K562 (cell line): ENCODE measurements around the gene OR6B2. TPM values are rescaled to one million over a fixed set of nuclear protein-coding genes. Genes with fewer than 3 reads are reported as not detected.

Source experiments
- ATAC-seq: fragments of 200-7000 bp; cut with Tn5 transposase; 3 replicates; pipeline ENCODE4 v1.9.1; 2020; ENCODE audit warnings: moderate library complexity
- BruUV-seq: library from RNA; stranded (reverse); fragments of 400-500 nt; replicated peaks from 2 replicates; lab custom pipeline; 2021; lab: Mats Ljungman, UMichigan
- CTCF ChIA-PET: fragments of 300-600 bp; formaldehyde crosslinking; extraction: SDS; loops from one replicate; lab custom pipeline; 2021; ENCODE audit warnings: low intra/inter-chr PET ratio; lab: Yijun Ruan, JAX
- POLR2A ChIA-PET: fragments of 300-600, 350-650 bp; sonication (Branson Sonifier 250); formaldehyde crosslinking; extraction: SDS; loops from one replicate; lab custom pipeline; 2021; ENCODE audit warnings: antibody characterized with exemption, inconsistent platforms; lab: Yijun Ruan, JAX
- DNase-seq, 4 experiments: peaks; one replicate each; pipeline versions ENCODE4 v3.0.0 to v3.0.0-alpha.2; 2011 to 2018; ENCODE audit warnings: low spot score in 3 of 4, mixed read lengths in 3 of 4; ENCODE audit errors: extremely low read depth in 1 of 4
- FAIRE-seq: peaks from 2 replicates; lab custom pipeline; 2011; peaks lifted over from hg19 to GRCh38; lab: Jason Lieb, UNC
- H2AFZ ChIP-seq: 2 replicates; pipeline ENCODE4 v1.6.0; 2011; ENCODE audit warnings: low read depth, low read length, control low read depth, inconsistent platforms
- H3K27ac ChIP-seq: fragments of 200-600 bp; 3 replicates; pipeline ENCODE4 v1.8.0; 2011; ENCODE audit warnings: low read depth, mild to moderate bottlenecking, control low read depth, inconsistent platforms, low read length, moderate library complexity, mixed read lengths; ENCODE audit errors: extremely low read depth
- H3K27me3 ChIP-seq, 2 experiments: fragments of 300-600 bp in 1 of 2; 2 replicates in 1 of 2; 3 replicates in 1 of 2; pipeline versions ENCODE4 v1.6.0 to v1.8.0; 2011; ENCODE audit warnings: inconsistent platforms in 2 of 2, low read length in 2 of 2, mild to moderate bottlenecking in 1 of 2, mixed read lengths in 1 of 2, moderate library complexity in 1 of 2; ENCODE audit not compliant: control insufficient read depth in 2 of 2, insufficient read depth in 2 of 2
- H3K36me3 ChIP-seq: fragments of 300-600 bp; 3 replicates; pipeline ENCODE4 v1.8.0; 2011; ENCODE audit warnings: mild to moderate bottlenecking, low read length, inconsistent platforms; ENCODE audit not compliant: control insufficient read depth, insufficient read depth
- H3K4me1 ChIP-seq, 2 experiments: fragments of 200-600 bp in 1 of 2; replicated peaks in 1 of 2; 2 replicates in 1 of 2; 3 replicates in 1 of 2; pipeline versions ENCODE4 v1.5.1 to v1.8.0; 2011; ENCODE audit warnings: inconsistent platforms in 2 of 2, low read length in 2 of 2, mild to moderate bottlenecking in 1 of 2, mixed read lengths in 1 of 2, moderate library complexity in 1 of 2; ENCODE audit not compliant: control insufficient read depth in 2 of 2, insufficient read depth in 2 of 2
- H3K4me2 ChIP-seq: 2 replicates; pipeline ENCODE4 v1.6.1; 2011; ENCODE audit warnings: low read length, control low read depth, inconsistent platforms, mixed read lengths; ENCODE audit not compliant: insufficient read depth
- H3K4me3 ChIP-seq: fragments of 200-600 bp; sonication (generic), shearing (Covaris generic); 2 replicates; pipeline ENCODE4 v1.5.1; 2016; ENCODE audit warnings: control low read depth, inconsistent platforms
- H3K79me2 ChIP-seq: fragments of 200-600 bp; 3 replicates; pipeline ENCODE4 v1.8.0; 2011; ENCODE audit warnings: low read length, inconsistent platforms; ENCODE audit not compliant: control insufficient read depth, insufficient read depth
- H3K9ac ChIP-seq, 2 experiments: 2 replicates each; pipeline versions ENCODE4 v1.6.0 to v1.6.1; 2011; ENCODE audit warnings: low read depth in 2 of 2, low read length in 2 of 2, control low read depth in 1 of 2, inconsistent platforms in 1 of 2, mild to moderate bottlenecking in 1 of 2, mixed read lengths in 1 of 2; ENCODE audit not compliant: insufficient read depth in 1 of 2
- H3K9me1 ChIP-seq: one replicate; pipeline ENCODE4 v1.6.0; 2011; ENCODE audit warnings: inconsistent platforms, mild to moderate bottlenecking, low read length, moderate library complexity; ENCODE audit not compliant: control insufficient read depth, insufficient read depth
- H3K9me3 ChIP-seq: replicated peaks from 2 replicates; pipeline ENCODE4 v1.5.1; 2011; ENCODE audit warnings: low read depth, low read length, inconsistent platforms; ENCODE audit not compliant: control insufficient read depth, insufficient read depth
- H4K20me1 ChIP-seq: replicated peaks from 2 replicates; pipeline ENCODE4 v1.6.1; 2011; ENCODE audit warnings: low read length, inconsistent platforms, mixed read lengths; ENCODE audit not compliant: control insufficient read depth, insufficient read depth
- ELF1 ChIP-seq: fragments of 200-800 bp; sonication (Bioruptor generic); IDR thresholded peaks from 2 replicates; pipeline ENCODE4 v1.6.1; 2016; ENCODE audit warnings: missing genetic modification characterization, missing compliant biosample characterization
- MBD1 ChIP-seq: fragments of 250-450 bp; sonication (Bioruptor Pico); IDR thresholded peaks from 2 replicates; pipeline ENCODE4 v1.8.0; 2022; ENCODE audit warnings: inconsistent platforms
- MEIS2 ChIP-seq: fragments of 450-650 bp; IDR thresholded peaks from 2 replicates; pipeline ENCODE4 v1.6.1; 2014; ENCODE audit warnings: mild to moderate bottlenecking; ENCODE audit not compliant: partially characterized antibody
- NFIX ChIP-seq: fragments of 250-450 bp; sonication (Bioruptor Pico); IDR thresholded peaks from 2 replicates; pipeline ENCODE4 v1.4.0; 2020; ENCODE audit warnings: low read depth, mild to moderate bottlenecking, moderate library complexity
- NFRKB ChIP-seq: fragments of 450-650 bp; IDR thresholded peaks from 2 replicates; pipeline ENCODE4 v1.6.1; 2016; ENCODE audit warnings: low read depth
- POLR2G ChIP-seq: fragments of 200-400 bp; formaldehyde crosslinking; IDR thresholded peaks from 2 replicates; pipeline ENCODE4 v1.6.1; 2017; ENCODE audit warnings: low read depth, mild to moderate bottlenecking, antibody characterized with exemption, low read length, moderate library complexity
- PRMT5 ChIP-seq: sonication (generic); formaldehyde crosslinking; IDR thresholded peaks from 2 replicates; pipeline ENCODE4 v1.5.0; 2020; ENCODE audit warnings: missing genetic modification reagents
- SMARCB1 ChIP-seq: IDR thresholded peaks from 2 replicates; pipeline ENCODE4 v1.6.1; 2011; ENCODE audit warnings: improper control_type of control experiment, low read depth; ENCODE audit not compliant: insufficient read length
- TAL1 ChIP-seq: fragments of 450-650 bp; IDR thresholded peaks from 2 replicates; pipeline ENCODE4 v1.6.1; 2016; ENCODE audit warnings: mild to moderate bottlenecking
- TARDBP ChIP-seq: fragments of 450-650 bp; IDR thresholded peaks from 2 replicates; pipeline ENCODE4 v1.6.1; 2016
- ZNF174 ChIP-seq: fragments of 250-450 bp; sonication (Bioruptor Pico); IDR thresholded peaks from 2 replicates; pipeline ENCODE4 v1.4.0; 2020; ENCODE audit warnings: mild to moderate bottlenecking
- ZNF695 ChIP-seq: fragments of 450-650 bp; formaldehyde crosslinking; IDR thresholded peaks from 2 replicates; pipeline ENCODE4 v1.4.0; 2020; ENCODE audit warnings: mild to moderate bottlenecking, moderate library complexity
- WGBS: fragments of 100-300 bp; shearing (Covaris generic); methylation state at CpG from one replicate; pipeline ENCODE4 v1.1.6; 2016; ENCODE audit warnings: low coverage, mixed read lengths; ENCODE audit not compliant: insufficient coverage; ENCODE audit errors: missing lambda C conversion rate; 5-methylcytosine and 5-hydroxymethylcytosine counted together
- in situ Hi-C: fragments of 300-500 bp; cut with MboI; formaldehyde crosslinking; loops from 4 replicates; pipeline ENCODE4 v1.15.0; 2018; ENCODE audit warnings: inconsistent platforms, mixed read lengths
- intact Hi-C: fragments of 100-400 bp; cut with micrococcal nuclease; formaldehyde crosslinking; loops from 2 replicates; pipeline ENCODE4 v1.14.2; 2022
- polyA plus RNA-seq, 8 experiments: library from polyadenylated mRNA; depleted of rRNA in 4 of 8; stranded (reverse) in 5 of 8; unstranded in 3 of 8; fragments of >200 nt; fragmentation: Nextera tagmentation in 2 of 8; fragmentation: Illumina TruSeq in 1 of 8; extraction: Ambion mirVana in 2 of 8; extraction: Trizol in 1 of 8; gene quantifications; 2 replicates each; pipeline versions ENCODE4 v1.2.1 to v1.2.3, GENCODE V29; 2011 to 2014; ENCODE audit warnings: inconsistent platforms in 1 of 8, missing spikeins in 1 of 8
- total RNA-seq, 7 experiments: library from RNA; depleted of rRNA in 6 of 7; stranded (reverse); fragments of >200 nt in 6 of 7; fragmentation: Illumina TruSeq in 2 of 7; extraction: Trizol in 2 of 7; gene quantifications; 2 replicates each; pipeline versions ENCODE4 v1.2.1 to v1.2.3, GENCODE V29; 2011 to 2021; ENCODE audit warnings: low replicate concordance in 1 of 7
- TF ChIP-seq, protein P1 (sequence below): sonication (generic); formaldehyde crosslinking; IDR thresholded peaks from 2 replicates; pipeline ENCODE4 v1.8.0; 2023; ENCODE audit warnings: mild to moderate bottlenecking, missing genetic modification reagents

OR6B2 gene
- total and polyA plus RNA-seq, 9 of the 15 experiments (the other 6 are each of a cell fraction or from before 2014, with no cell fraction given) = not detected

DNA sequence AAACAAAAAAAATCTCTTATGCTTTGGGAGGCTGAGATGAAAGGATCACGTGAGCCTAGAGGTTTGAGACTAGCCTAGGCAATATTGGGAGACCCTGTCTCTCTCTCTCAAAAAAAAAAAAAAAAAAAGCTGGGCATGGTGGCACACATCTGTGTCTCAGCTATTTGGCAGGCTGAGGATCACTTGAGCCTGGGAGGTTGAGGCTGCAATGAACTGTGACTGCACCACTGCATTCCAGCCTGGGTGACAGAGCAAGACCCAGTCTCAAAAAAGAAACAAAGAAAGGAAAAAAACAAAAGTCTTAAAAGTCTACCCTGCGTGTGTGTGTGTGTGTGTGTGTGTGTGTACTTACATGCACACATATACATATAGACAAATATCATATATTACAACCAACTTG, 48.4 kb upstream of the OR6B2 start:
- POLR2A ChIA-PET = no interaction called here
- CTCF ChIA-PET = no interaction called here
- DNase-seq = no peak
- no peak for FAIRE-seq
- intact Hi-C loops (no loop called here), in situ Hi-C loops (no loop called here)
- no peaks in the 10 kb centered on the region for H3K4me1 ChIP-seq
- no peak overlapping the region for H2AFZ ChIP-seq
- no peaks in the 10 kb centered on the region for H3K79me2 ChIP-seq
- no peak for ATAC-seq
- H3K9me1 ChIP-seq = no peaks in the 10 kb centered on the region
- BruUV-seq = no TSS peak
- WGBS = 8% methylated on average over 2 of the region's 2 CpGs
- H3K9ac ChIP-seq = no peak overlapping the region
- H3K27ac ChIP-seq = no peak overlapping the region
- no peaks in the 10 kb centered on the region for H3K9me3 ChIP-seq
- no peaks in the 10 kb centered on the region for H3K36me3 ChIP-seq
- no peak overlapping the region for H3K4me3 ChIP-seq
- no peaks in the 10 kb centered on the region for H4K20me1 ChIP-seq
- no peak overlapping the region for H3K4me2 ChIP-seq
- no peak for TF ChIP-seq NFRKB
- TF ChIP-seq NFIX (CRISPR knock-in tag) = no peak
- no peak for TF ChIP-seq PRMT5 (CRISPR knock-in tag)
- no peak for TF ChIP-seq TARDBP
- TF ChIP-seq MEIS2 = no peak
- no peak for TF ChIP-seq MBD1 (CRISPR knock-in tag)
- TF ChIP-seq ELF1 (tag) = no peak
- TF ChIP-seq, protein P1, sequence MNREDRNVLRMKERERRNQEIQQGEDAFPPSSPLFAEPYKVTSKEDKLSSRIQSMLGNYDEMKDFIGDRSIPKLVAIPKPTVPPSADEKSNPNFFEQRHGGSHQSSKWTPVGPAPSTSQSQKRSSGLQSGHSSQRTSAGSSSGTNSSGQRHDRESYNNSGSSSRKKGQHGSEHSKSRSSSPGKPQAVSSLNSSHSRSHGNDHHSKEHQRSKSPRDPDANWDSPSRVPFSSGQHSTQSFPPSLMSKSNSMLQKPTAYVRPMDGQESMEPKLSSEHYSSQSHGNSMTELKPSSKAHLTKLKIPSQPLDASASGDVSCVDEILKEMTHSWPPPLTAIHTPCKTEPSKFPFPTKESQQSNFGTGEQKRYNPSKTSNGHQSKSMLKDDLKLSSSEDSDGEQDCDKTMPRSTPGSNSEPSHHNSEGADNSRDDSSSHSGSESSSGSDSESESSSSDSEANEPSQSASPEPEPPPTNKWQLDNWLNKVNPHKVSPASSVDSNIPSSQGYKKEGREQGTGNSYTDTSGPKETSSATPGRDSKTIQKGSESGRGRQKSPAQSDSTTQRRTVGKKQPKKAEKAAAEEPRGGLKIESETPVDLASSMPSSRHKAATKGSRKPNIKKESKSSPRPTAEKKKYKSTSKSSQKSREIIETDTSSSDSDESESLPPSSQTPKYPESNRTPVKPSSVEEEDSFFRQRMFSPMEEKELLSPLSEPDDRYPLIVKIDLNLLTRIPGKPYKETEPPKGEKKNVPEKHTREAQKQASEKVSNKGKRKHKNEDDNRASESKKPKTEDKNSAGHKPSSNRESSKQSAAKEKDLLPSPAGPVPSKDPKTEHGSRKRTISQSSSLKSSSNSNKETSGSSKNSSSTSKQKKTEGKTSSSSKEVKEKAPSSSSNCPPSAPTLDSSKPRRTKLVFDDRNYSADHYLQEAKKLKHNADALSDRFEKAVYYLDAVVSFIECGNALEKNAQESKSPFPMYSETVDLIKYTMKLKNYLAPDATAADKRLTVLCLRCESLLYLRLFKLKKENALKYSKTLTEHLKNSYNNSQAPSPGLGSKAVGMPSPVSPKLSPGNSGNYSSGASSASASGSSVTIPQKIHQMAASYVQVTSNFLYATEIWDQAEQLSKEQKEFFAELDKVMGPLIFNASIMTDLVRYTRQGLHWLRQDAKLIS (CRISPR knock-in tag) = no peak
- no peak for TF ChIP-seq SMARCB1
- no peak for TF ChIP-seq POLR2G
- no peak for TF ChIP-seq ZNF174 (CRISPR knock-in tag)
- TF ChIP-seq TAL1 = no peak
- no peak for TF ChIP-seq ZNF695
- no peaks in the 10 kb centered on the region for H3K27me3 ChIP-seq
